Central memory CD8-positive, alpha-beta T cell (primary cell): ENCODE measurements around the gene CDC42BPG.
A peak's percentile ranks its signal among the peaks of the same experiment; 100 is the strongest.

ENCODE experiments used
- ATAC-seq: fragments of 150-1000 bp; cut with Tn5 transposase; replicated peaks from 2 replicates; pipeline ENCODE4 v1.10.0; 2022; ENCODE audit warnings: mild to moderate bottlenecking, moderate FRiP score, moderate number of reproducible peaks; ENCODE audit not compliant: poor library complexity, severe bottlenecking; ENCODE audit errors: extremely low read depth
- DNase-seq, 2 donors: peaks; one replicate each; pipeline ENCODE4 v3.0.0; 2021; ENCODE audit warnings: low spot score in 2 of 2
- H3K27ac Mint-ChIP-seq: one replicate; pipeline ENCODE4 v1.8.0; 2022; ENCODE audit warnings: low read depth, mild to moderate bottlenecking, moderate library complexity, mixed read lengths
- H3K27me3 Mint-ChIP-seq: one replicate; pipeline ENCODE4 v1.8.0; 2022; ENCODE audit warnings: mixed read lengths
- H3K36me3 Mint-ChIP-seq: one replicate; pipeline ENCODE4 v1.8.0; 2022; ENCODE audit warnings: mild to moderate bottlenecking, moderate library complexity, mixed read lengths; ENCODE audit not compliant: insufficient read depth
- H3K4me1 Mint-ChIP-seq: one replicate; pipeline ENCODE4 v1.8.0; 2022; ENCODE audit warnings: mixed read lengths
- H3K4me3 Mint-ChIP-seq: one replicate; pipeline ENCODE4 v1.8.0; 2022; ENCODE audit warnings: mild to moderate bottlenecking, moderate library complexity, mixed read lengths
- H3K9me3 Mint-ChIP-seq: one replicate; pipeline ENCODE4 v1.8.0; 2022; ENCODE audit warnings: mixed read lengths

Gene CDC42BPG

DNA sequence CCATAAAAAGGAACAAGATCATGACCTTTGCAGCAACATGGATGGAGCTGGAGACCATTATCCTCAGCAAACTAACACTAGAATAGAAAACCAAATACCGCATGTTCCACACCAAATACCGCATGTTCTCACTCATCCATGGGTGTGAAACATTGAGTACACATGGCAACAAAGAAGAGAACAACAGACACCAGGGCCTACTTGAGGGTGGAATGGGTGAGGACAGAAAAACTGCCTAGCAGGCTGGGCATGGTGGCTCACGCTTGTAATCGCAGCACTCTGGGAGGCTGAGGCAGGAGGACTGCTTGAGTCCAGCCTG lies 21.7 kb upstream of the CDC42BPG start:
- ATAC-seq = peak; percentile 37
- Mint-ChIP-seq H3K36me3 (peaks cover 37% of the 10 kb centered on the region), H3K27ac (peak overlapping the region; percentile 94), H3K4me1 (peaks cover 82% of the 10 kb centered on the region), H3K4me3 (peak overlapping the region; percentile 72), H3K27me3 (no peaks in the 10 kb centered on the region), H3K9me3 (no peaks in the 10 kb centered on the region)
- DNase-seq = no peak

GRCh38 chr11:64865286-64866172 lies 21.1 kb upstream of the CDC42BPG start:
- Mint-ChIP-seq H3K36me3 (peaks cover 36% of the 10 kb centered on the region), H3K4me3 (peak overlapping the region; percentile 72), H3K27me3 (no peaks in the 10 kb centered on the region), H3K27ac (peak overlapping the region; percentile 94), H3K9me3 (no peaks in the 10 kb centered on the region), H3K4me1 (peaks cover 81% of the 10 kb centered on the region)
- no peak for DNase-seq
- no peak for ATAC-seq

DNA sequence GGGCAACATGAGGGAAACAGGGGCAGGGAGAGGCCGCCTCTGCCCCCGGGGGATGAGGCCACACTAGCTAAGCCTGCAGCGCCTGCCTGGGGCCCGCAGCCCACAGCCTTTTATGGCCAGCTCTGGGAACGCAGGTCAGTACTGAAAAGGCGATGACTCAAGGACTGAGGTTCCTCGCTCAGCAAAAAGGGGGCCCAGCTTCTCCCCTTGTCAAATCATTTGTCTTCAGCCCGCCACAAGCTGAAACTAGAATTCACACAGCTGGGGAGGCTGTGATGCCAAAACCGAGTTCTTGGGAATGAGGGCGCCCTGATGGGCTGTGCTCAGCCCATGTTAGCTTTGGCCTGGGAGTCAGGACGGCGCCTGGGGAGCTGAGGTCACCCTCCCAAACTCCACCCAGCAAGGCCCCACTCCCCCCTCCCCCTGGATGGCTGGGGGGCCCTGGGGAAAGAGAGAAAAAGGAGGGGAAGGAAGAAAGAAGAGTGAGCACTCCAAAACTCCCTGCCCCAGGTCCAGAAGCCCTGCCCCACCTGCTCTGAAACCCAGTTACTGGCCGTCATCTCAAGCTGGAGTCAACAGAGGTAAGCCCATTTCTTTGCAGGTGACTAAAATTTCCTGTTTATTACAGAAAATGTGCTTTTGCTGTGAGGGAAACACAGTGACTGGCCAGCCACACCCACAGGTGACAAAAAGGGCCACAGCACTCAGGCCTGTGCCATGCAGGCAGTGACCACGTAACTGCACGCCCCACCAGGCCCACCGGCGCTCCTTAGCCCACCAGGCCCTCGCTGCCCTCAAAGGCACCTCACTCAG lies 20.2 kb upstream of the CDC42BPG start:
- Mint-ChIP-seq H3K27ac (peak overlapping the region; percentile 94), H3K36me3 (peaks cover 38% of the 10 kb centered on the region), H3K4me1 (peaks cover 81% of the 10 kb centered on the region), H3K9me3 (no peaks in the 10 kb centered on the region), H3K27me3 (no peaks in the 10 kb centered on the region), H3K4me3 (peak overlapping the region; percentile 72)
- DNase-seq (no peak), ATAC-seq (no peak)

DNA sequence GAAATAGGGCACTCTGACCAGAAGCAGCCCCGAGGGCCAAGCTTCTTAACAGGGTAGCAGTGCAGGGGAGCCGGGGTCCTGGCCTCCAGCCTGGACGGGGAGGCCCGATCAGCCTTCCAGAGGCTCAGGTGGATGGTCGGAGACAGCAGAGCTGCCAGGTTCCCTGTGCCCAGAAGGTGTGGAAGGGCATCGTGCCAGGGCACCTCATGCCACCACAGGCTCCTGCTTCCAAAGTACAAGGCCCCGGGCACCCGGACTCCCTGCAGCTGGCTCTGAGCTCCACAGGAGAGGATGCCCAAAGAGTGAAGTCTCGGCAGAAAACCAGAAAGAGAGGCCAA lies 19.7 kb upstream of the CDC42BPG start:
- H3K27ac Mint-ChIP-seq = peak overlapping the region; percentile 94
- no peaks in the 10 kb centered on the region for H3K9me3 Mint-ChIP-seq
- DNase-seq (no peak), ATAC-seq (no peak)
- H3K27me3 Mint-ChIP-seq = no peaks in the 10 kb centered on the region
- H3K4me1 Mint-ChIP-seq = peaks cover 81% of the 10 kb centered on the region
- H3K36me3 Mint-ChIP-seq = peaks cover 36% of the 10 kb centered on the region
- peak overlapping the region; percentile 72 for H3K4me3 Mint-ChIP-seq

DNA sequence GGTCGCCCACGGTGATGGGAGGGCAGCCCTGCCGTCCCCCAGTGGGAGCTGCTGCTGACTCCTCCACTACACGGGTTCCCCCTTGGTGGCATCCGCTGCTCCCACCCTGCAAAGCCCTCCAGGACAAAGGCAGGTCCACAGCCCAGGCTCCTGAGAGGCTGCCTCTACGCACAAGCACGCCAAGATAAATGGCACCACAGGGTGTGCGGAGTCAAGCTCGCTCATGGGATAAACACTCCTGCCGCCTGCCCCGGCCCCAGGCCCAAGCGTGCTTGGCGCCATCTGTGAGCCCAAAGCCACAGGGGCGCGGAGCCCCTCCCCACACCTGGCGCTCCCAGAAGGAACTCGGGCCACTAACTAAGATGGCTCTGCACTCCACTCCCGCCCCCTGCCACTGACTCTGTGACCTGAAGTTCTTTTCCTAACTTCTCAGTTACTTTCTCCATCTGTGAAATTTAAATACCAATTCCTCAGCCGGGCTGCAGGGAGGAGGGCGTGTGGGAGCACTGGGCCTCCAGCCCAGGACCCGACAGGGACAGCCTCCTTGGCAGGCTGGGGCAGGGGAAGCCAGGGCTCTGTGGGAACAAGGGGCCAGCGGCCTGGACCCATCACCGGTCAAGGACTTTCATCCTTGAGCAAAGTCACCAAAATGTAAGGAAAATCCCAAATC lies 19.1 kb upstream of the CDC42BPG start:
- Mint-ChIP-seq H3K4me3 (peak overlapping the region; percentile 72), H3K4me1 (peaks cover 81% of the 10 kb centered on the region), H3K27me3 (no peaks in the 10 kb centered on the region), H3K9me3 (no peaks in the 10 kb centered on the region), H3K27ac (peak overlapping the region; percentile 94), H3K36me3 (peaks cover 39% of the 10 kb centered on the region)
- DNase-seq (no peak), ATAC-seq (no peak)

DNA sequence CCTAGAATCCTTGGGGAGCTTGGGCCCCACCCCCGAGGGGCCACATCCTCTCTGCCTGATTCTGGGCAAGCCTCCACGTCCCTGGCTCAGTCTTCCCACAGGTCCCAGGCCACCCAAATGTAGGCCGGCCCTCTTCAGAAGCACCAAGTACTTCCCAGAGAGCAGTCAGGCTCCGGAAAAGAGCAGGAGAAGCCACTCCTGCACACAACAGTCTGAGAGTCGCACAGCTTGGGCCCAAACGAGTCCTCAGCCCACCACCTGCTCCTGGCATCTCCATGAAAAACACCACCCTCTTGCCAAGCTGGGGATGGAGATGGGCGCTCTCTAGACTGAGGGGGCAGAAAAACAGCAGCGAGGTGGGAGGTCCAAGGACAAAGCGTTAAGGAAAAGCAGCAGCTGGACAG lies 18.5 kb upstream of the CDC42BPG start:
- ATAC-seq (no peak), DNase-seq (no peak)
- Mint-ChIP-seq H3K4me1 (peaks cover 77% of the 10 kb centered on the region), H3K4me3 (peak overlapping the region; percentile 72), H3K36me3 (peaks cover 39% of the 10 kb centered on the region), H3K27me3 (no peaks in the 10 kb centered on the region), H3K9me3 (no peaks in the 10 kb centered on the region), H3K27ac (peak overlapping the region; percentile 94)

DNA sequence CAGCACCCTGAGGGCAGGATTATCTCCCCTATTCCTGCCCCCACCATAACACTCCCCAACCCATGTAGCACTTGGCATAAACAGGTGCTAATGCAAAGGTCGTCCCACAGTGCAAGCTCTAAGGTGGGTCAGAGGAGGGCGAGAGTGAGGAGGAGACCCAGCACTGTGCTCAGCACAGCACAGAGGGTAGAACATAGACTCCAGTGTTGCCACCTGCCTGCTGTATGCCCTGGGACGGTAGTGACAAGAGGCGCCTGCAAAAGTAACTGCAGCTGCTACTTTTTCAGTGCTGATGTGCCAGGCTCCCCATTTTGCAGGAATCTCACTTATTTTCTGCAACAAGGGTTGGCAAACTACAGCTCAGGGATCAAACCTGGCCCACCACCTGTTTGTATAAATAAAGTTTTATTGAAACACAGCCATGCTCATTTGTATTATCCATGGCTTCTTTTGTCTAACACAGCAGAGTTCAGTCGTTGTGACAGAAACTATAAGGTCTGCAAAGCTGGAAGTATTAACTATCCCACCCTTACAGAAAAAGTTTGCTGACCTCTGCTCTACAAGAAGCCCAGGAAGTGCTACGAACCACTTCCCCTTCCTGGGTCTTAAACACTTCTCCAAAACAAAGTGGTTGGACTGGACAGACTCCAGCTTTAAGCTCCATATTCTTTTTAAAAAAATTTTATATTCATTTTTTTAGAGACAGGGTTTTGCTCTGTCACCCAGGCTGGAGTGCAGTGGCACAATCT lies 16.9 kb upstream of the CDC42BPG start:
- Mint-ChIP-seq H3K36me3 (peaks cover 44% of the 10 kb centered on the region), H3K4me3 (peak overlapping the region; percentile 82), H3K27ac (peak overlapping the region; percentile 94), H3K4me1 (peaks cover 73% of the 10 kb centered on the region), H3K27me3 (no peaks in the 10 kb centered on the region), H3K9me3 (no peaks in the 10 kb centered on the region)
- no peak for DNase-seq
- no peak for ATAC-seq

DNA sequence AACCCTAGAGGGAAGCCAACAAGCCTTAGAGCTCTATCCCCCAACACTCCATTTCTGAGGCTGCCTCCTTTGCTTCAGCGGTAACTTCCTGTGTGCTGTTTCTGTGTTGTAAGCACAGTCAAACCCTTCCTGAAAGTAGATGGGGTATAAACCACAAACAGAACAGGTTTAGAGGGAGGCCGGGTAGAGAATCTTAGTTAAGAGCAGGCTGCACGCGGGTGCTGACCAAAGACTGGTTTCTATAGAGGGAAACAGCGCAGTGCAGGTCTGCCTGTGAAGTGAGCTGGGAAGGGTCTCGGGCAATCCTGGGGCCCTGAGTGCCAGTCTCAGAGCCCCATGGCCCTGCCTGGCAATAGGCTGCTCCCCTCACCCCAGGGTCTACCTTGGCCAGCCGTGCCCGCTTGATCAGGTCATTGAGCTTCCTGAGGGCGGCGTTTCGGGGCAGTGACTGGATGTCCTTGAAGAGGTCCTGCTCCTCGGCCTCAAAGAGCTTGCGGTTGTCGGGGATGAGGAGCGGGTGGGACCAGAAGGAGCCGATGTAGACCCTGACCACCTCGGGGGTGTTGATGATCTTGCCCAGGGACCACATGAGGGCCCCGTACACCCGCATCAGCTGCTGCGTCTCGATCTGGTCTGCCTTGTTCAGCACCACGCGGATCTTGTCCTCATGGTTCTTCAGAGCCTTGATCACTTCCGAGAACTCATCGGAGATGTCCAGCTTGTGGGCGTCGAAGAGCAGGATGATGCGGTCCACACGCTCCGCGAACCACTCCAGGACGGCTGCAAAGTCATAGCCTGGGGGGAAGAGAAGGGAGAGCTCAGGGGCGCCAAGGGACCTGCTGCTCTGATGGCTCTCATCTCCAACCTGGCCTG lies 15.3 kb upstream of the CDC42BPG start:
- Mint-ChIP-seq H3K9me3 (no peaks in the 10 kb centered on the region), H3K4me1 (peaks cover 73% of the 10 kb centered on the region), H3K27me3 (no peaks in the 10 kb centered on the region), H3K4me3 (peak overlapping the region; percentile 82), H3K27ac (peak overlapping the region; percentile 94), H3K36me3 (peaks cover 52% of the 10 kb centered on the region)
- DNase-seq (peak in 1 of 2 donors; percentile 60), ATAC-seq (peak; percentile 85)

DNA sequence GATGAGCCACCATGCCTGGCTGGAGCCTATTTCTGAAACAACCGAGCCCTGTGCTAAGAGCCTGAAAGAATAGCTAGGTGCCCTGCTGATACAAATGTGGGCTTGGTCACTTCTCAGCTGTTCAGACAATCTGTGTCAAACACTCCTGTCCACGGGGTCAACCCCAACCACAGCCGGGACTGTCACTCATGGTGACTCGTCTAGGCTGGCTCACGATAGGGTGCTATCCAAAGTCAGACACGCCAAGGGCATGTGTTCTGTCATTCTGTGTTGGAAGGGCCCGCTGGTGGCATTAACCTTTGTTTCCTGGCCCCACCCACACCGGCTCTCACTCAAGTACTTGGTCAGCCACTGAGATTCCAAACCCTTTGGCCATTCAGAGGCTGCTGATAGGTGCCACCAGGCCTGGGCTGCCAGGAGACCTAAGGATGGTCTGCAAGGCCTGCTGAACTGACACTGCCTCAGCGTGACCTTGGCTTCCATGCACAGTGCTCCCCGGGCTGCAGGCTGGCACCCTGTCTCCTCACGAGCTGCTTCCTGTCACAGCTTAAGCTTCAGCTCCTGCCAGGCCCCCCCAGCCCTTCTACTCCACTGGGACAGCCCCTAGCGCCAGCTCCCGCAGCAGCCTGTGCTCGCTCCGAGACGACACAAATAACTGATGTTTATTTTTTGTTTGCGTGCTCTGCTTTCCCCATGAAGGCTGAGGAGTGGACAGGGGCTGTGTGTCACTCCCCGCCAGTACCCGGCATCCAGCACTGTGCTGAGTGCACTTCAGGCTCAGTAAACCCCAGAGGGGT lies 14.2 kb upstream of the CDC42BPG start:
- Mint-ChIP-seq H3K27me3 (no peaks in the 10 kb centered on the region), H3K4me1 (peaks cover 70% of the 10 kb centered on the region), H3K36me3 (peaks cover 60% of the 10 kb centered on the region), H3K4me3 (peak overlapping the region; percentile 82), H3K9me3 (no peaks in the 10 kb centered on the region), H3K27ac (peak overlapping the region; percentile 94)
- peak in 1 of 2 donors; percentile 59 for DNase-seq
- ATAC-seq = peak; percentile 69

DNA sequence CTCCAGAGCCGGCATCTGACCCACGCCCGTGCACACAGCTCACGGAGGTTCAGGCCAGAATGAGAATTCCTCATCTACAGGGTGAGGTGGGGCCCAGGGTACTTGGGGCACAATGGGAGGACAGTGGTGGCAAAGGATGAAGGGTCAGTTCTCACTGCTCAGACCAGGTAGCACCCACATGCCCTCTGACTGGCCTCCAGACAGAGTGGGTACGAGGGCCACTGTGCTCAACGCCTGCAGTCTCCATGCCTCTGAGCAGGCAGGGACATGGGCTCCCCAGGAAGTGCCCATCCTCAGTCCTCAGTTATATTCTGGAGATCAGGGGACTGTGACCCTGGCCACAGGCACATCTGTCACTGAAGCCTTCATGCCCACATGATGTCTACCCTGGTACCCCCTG lies 13.0 kb upstream of the CDC42BPG start:
- Mint-ChIP-seq H3K4me3 (peak overlapping the region; percentile 45), H3K4me1 (peaks cover 69% of the 10 kb centered on the region), H3K27me3 (no peaks in the 10 kb centered on the region), H3K9me3 (no peaks in the 10 kb centered on the region), H3K27ac (no peak overlapping the region), H3K36me3 (peaks cover 67% of the 10 kb centered on the region)
- ATAC-seq (no peak), DNase-seq (no peak)
